K562 (cell line): ENCODE measurements around the gene CTDSP1. TPM values are rescaled to one million over a fixed set of nuclear protein-coding genes. Genes with fewer than 3 reads are reported as not detected.

ENCODE experiments used
- ARID1B ChIP-seq: fragments of 450-650 bp; IDR thresholded peaks from 2 replicates; pipeline ENCODE4 v1.6.1; 2016; ENCODE audit warnings: antibody characterized with exemption, mild to moderate bottlenecking, inconsistent platforms
- CHD7 ChIP-seq: fragments of 200-600 bp; sonication (generic); IDR thresholded peaks from one replicate; pipeline ENCODE4 v1.6.1; 2012; ENCODE audit warnings: mild to moderate bottlenecking, low read depth, low read length, inconsistent platforms
- CREM ChIP-seq: IDR thresholded peaks from 2 replicates; pipeline ENCODE4 v1.6.1; 2014; ENCODE audit warnings: antibody characterized with exemption, low read depth
- ETV1 ChIP-seq: fragments of 450-650 bp; conservative IDR thresholded peaks from 2 replicates; pipeline ENCODE4 v1.6.1; 2016; ENCODE audit warnings: missing genetic modification characterization, control low read depth, low read depth, missing compliant biosample characterization
- MEF2D ChIP-seq: conservative IDR thresholded peaks from 2 replicates; pipeline ENCODE4 v1.6.1; 2016; ENCODE audit warnings: low read depth, missing genetic modification characterization, missing compliant biosample characterization
- PURB ChIP-seq: sonication (generic); formaldehyde crosslinking; IDR thresholded peaks from 2 replicates; pipeline ENCODE4 v1.9.0; 2021; ENCODE audit warnings: low read depth, mild to moderate bottlenecking, missing genetic modification reagents
- SETDB1 ChIP-seq: IDR thresholded peaks from one replicate; pipeline ENCODE4 v1.6.1; 2012; ENCODE audit warnings: low read length, control low read depth, inconsistent platforms
- SIN3A ChIP-seq, 2 experiments: fragments of 150-350 bp in 1 of 2; IDR thresholded peaks; 2 replicates each; pipeline ENCODE4 v1.6.1; 2011 to 2016; ENCODE audit warnings: borderline replicate concordance in 2 of 2, low read depth in 2 of 2, low read length in 2 of 2, mild to moderate bottlenecking in 2 of 2, moderate library complexity in 2 of 2; ENCODE audit not compliant: control insufficient read depth in 1 of 2
- SRSF7 ChIP-seq: fragments of 200-400 bp; formaldehyde crosslinking; optimal IDR thresholded peaks from 2 replicates; pipeline ENCODE3; 2017; ENCODE audit warnings: mild to moderate bottlenecking, low read depth, low read length
- ZBTB1 ChIP-seq: sonication (generic); formaldehyde crosslinking; IDR thresholded peaks from 2 replicates; pipeline ENCODE4 v1.8.1; 2023; ENCODE audit warnings: missing genetic modification reagents, low read depth, mild to moderate bottlenecking, borderline replicate concordance
- ZC3H11A ChIP-seq: IDR thresholded peaks from 2 replicates; pipeline ENCODE4 v1.6.1; 2012; ENCODE audit warnings: low read depth, low read length, improper control_type of control experiment
- ZC3H8 ChIP-seq: fragments of 450-650 bp; IDR thresholded peaks from 2 replicates; pipeline ENCODE4 v1.6.1; 2017
- ZNF12 ChIP-seq: sonication (generic); formaldehyde crosslinking; IDR thresholded peaks from 2 replicates; pipeline ENCODE4 v1.4.0; 2020; ENCODE audit warnings: mild to moderate bottlenecking, missing genetic modification reagents
- ZNF134 ChIP-seq: fragments of 250-450 bp; sonication (Bioruptor Pico); conservative IDR thresholded peaks from 2 replicates; pipeline ENCODE4 v1.4.0; 2020
- ZNF280B ChIP-seq: fragments of 250-450 bp; sonication (Bioruptor Pico); IDR thresholded peaks from 2 replicates; pipeline ENCODE4 v1.5.1; 2021; ENCODE audit warnings: mild to moderate bottlenecking
- ZNF707 ChIP-seq: fragments of 250-450 bp; sonication (Bioruptor Pico); conservative IDR thresholded peaks from 2 replicates; pipeline ENCODE4 v1.8.0; 2022; ENCODE audit warnings: inconsistent platforms, mild to moderate bottlenecking, moderate library complexity
- polyA plus RNA-seq, 8 experiments: library from polyadenylated mRNA; depleted of rRNA in 4 of 8; stranded (reverse) in 5 of 8; unstranded in 3 of 8; fragments of >200 nt; fragmentation: Nextera tagmentation in 2 of 8; fragmentation: Illumina TruSeq in 1 of 8; extraction: Ambion mirVana in 2 of 8; extraction: Trizol in 1 of 8; gene quantifications; 2 replicates each; pipeline versions ENCODE4 v1.2.1 to v1.2.3, GENCODE V29; 2011 to 2014; ENCODE audit warnings: inconsistent platforms in 1 of 8, missing spikeins in 1 of 8
- total RNA-seq, 7 experiments: library from RNA; depleted of rRNA in 6 of 7; stranded (reverse); fragments of >200 nt in 6 of 7; fragmentation: Illumina TruSeq in 2 of 7; extraction: Trizol in 2 of 7; gene quantifications; 2 replicates each; pipeline versions ENCODE4 v1.2.1 to v1.2.3, GENCODE V29; 2011 to 2021; ENCODE audit warnings: low replicate concordance in 1 of 7

CTDSP1 gene
- total and polyA plus RNA-seq, 9 of the 15 experiments (the other 6 are each of a cell fraction or from before 2014, with no cell fraction given) = 2.4 to 74.8 (median 45.8) TPM

GRCh38 chr2:218396688-218397462, 2.8 kb upstream of the CTDSP1 start (continued):
- TF ChIP-seq CHD7 = no peak
- TF ChIP-seq CREM = peak; percentile 68
- no peak for TF ChIP-seq ZNF134 (CRISPR knock-in tag)
- no peak for TF ChIP-seq SETDB1
- TF ChIP-seq ARID1B = peak; percentile 6; the same call in 1 of the 2 replicates
- TF ChIP-seq ZC3H8 = no peak
- TF ChIP-seq ZBTB1 (CRISPR knock-in tag) = 0 out of 2 replicates have a peak, but pooled peaks have one; percentile 30
- TF ChIP-seq ZNF707 = no peak
- TF ChIP-seq ETV1 (tag) = 0 out of 2 replicates have a peak, but pooled peaks have one; percentile 21
- TF ChIP-seq SIN3A (IDR thresholded peaks at IDR 0.05; ENCODE audit: borderline replicate concordance in 2 of 2, control insufficient read depth in 1 of 2, low read depth in 2 of 2, low read length in 2 of 2) = peak in 1 of 2 experiments; percentile 10; a peak in 1 of 4 replicates
- no peak for TF ChIP-seq PURB (CRISPR knock-in tag)
- TF ChIP-seq ZC3H11A = no peak
- TF ChIP-seq ZNF12 (CRISPR knock-in tag) = no peak
- no peak for TF ChIP-seq ZNF280B (CRISPR knock-in tag)
- no peak for TF ChIP-seq SRSF7
- TF ChIP-seq MEF2D (tag) = no peak
